Activated CD4-positive, alpha-beta memory T cell treated with anti-CD3 and anti-CD28 coated beads for 36 hours (primary cell): ENCODE results near the gene LPP. TPM values are rescaled to one million over a fixed set of nuclear protein-coding genes. Genes with fewer than 3 reads are reported as not detected.

Experiments
- CTCF ChIA-PET: fragments of 350-600 bp; sonication (Branson Sonifier 250); formaldehyde crosslinking; loops from one replicate; lab custom pipeline; 2021; ENCODE audit warnings: antibody characterized with exemption, inconsistent platforms; lab: Charles Lee
- POLR2A ChIA-PET: fragments of 350-600 bp; sonication (Branson Sonifier 250); formaldehyde crosslinking; loops from one replicate; lab custom pipeline; 2021; ENCODE audit warnings: antibody characterized with exemption; lab: Charles Lee
- DNase-seq: peaks from one replicate; pipeline ENCODE4 v3.0.0-alpha.2; 2020
- H3K27ac Mint-ChIP-seq: one replicate; pipeline ENCODE4 v1.8.0; 2021; ENCODE audit warnings: mixed read lengths
- H3K27me3 Mint-ChIP-seq: one replicate; pipeline ENCODE4 v1.8.0; 2021; ENCODE audit warnings: mixed read lengths
- H3K36me3 Mint-ChIP-seq: one replicate; pipeline ENCODE4 v1.8.0; 2021; ENCODE audit warnings: mixed read lengths
- H3K4me1 Mint-ChIP-seq: one replicate; pipeline ENCODE4 v1.8.0; 2021; ENCODE audit warnings: low read depth, mixed read lengths
- H3K4me3 Mint-ChIP-seq: one replicate; pipeline ENCODE4 v1.8.0; 2021; ENCODE audit warnings: mild to moderate bottlenecking, mixed read lengths
- H3K9me3 Mint-ChIP-seq: one replicate; pipeline ENCODE4 v1.8.0; 2021; ENCODE audit warnings: mixed read lengths
- intact Hi-C: fragments of 100-400 bp; cut with micrococcal nuclease; formaldehyde crosslinking; loops from one replicate; pipeline ENCODE4 v1.15.1; 2023
- total RNA-seq, 2 experiments: library from RNA; stranded (reverse); gene quantifications; one replicate each; pipeline ENCODE4 v1.2.3, GENCODE V29; 2021

The LPP gene
- total RNA-seq, 2 experiments from 2014 or later, result 41.0 to 43.6 TPM

DNA sequence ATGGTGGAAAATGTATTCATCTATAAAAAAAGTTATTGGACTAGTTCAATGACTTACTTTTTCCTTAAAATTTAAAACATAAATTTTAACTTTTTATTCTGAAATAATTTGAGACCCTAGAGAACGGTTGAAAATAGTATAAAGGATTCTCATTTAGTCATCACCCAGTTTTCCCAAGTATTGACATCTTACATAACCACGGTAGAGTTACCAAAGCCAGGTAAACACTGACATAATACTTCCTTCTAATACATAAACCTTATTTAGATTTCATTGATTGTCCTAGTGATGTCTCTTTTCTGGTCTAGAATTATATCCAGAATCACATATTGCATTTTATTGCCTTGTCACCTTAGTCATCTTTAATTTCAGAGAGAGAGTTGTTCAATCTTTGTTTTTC, 319.1 kb downstream of the LPP start:
- Mint-ChIP-seq H3K27me3 (no peaks in the 10 kb centered on the region), H3K4me3 (no peak overlapping the region), H3K4me1 (peaks cover 5% of the 10 kb centered on the region), H3K36me3 (peaks cover 13% of the 10 kb centered on the region), H3K9me3 (no peaks in the 10 kb centered on the region), H3K27ac (no peak overlapping the region)
- POLR2A ChIA-PET, result no interaction called here
- CTCF ChIA-PET, result no interaction called here
- no peak for DNase-seq
- intact Hi-C loops, result no loop called here

DNA sequence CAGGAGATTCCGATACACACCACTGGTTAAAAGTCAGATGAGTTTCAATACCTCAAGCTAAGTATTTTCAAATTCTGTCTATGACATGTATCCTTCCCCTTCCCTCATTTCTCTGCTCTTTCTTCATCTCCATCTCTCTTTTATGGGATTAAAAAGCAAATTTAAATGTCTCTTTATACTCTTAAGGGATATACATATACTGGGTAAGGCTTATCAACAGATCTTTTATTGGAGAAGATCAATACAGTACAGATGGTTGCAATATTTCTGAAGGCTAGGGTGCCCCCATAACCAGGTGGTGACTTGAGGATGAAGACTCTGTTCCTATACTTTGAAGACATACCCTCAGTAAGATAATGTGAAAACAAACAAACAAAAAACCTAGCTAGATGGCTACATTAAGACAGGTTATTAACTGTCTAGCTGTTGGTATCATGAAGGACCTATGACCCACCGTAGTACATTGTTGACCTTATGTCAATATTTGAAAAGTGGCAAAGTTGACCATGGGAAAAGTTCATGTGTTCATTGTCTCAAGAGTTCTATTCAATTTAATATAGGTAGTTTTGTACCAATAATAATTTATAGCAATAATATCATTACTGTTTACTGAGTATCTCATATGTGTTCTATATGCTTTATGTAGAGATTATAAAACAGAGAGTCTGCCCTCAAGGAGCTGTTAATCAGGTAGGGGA, 319.8 kb downstream of the LPP start:
- intact Hi-C loops, result no loop called here
- H3K4me3 Mint-ChIP-seq, result no peak overlapping the region
- no peaks in the 10 kb centered on the region for H3K9me3 Mint-ChIP-seq
- no peak overlapping the region for H3K27ac Mint-ChIP-seq
- H3K27me3 Mint-ChIP-seq, result no peaks in the 10 kb centered on the region
- DNase-seq, result no peak
- CTCF ChIA-PET, result no interaction called here
- POLR2A ChIA-PET, result no interaction called here
- peaks cover 6% of the 10 kb centered on the region for H3K4me1 Mint-ChIP-seq
- peaks cover 9% of the 10 kb centered on the region for H3K36me3 Mint-ChIP-seq

DNA sequence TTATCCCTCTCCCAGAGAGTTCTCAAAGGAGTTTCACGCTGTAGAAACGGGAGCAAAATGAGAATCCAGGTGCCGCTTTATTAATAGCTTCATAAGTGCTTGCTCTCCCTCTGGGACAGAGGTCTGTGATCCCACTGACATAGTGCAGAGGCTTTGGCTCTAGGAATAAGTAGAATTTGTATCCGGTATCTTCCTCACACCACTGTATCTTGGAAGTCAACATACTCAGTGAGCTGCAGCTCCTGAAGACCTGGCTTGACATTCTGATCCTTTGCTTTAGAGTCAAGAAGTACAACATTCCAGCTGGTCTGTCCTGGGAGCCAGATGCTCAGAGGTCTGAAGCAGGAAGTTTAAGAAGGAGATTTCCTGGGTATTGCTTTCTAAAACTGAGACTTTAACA, 323.0 kb downstream of the LPP start:
- Mint-ChIP-seq H3K27me3 (no peaks in the 10 kb centered on the region), H3K36me3 (peaks cover 7% of the 10 kb centered on the region), H3K9me3 (peaks cover 6% of the 10 kb centered on the region), H3K27ac (no peak overlapping the region), H3K4me1 (peaks cover 7% of the 10 kb centered on the region), H3K4me3 (no peak overlapping the region)
- no peak for DNase-seq
- CTCF ChIA-PET, result no interaction called here
- intact Hi-C loops, result no loop called here
- POLR2A ChIA-PET, result no interaction called here

DNA sequence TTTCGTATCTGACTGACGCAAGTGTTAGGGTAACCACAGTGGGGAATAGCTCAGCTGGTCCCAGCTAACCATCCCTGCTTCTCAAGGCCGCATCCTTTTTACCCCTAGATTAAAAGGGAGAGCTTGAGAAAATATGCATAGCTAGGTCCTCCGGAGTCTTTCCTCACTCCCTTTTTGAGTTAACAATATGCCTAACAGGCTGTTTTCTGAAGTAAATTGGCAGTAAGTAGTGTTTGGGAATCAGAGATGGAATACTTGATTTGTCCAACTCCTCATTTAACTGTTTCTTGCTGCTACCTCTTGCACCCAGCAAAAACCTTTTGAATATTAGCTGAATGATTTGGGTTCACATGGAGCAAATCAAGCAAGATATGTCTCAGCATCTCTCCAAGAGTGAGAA, 326.1 kb downstream of the LPP start:
- no peak overlapping the region for H3K4me3 Mint-ChIP-seq
- ChIA-PET POLR2A (no interaction called here), CTCF (interaction anchor here (0.6 kb wide), 1 partner anchor 13 kb away, joined by 4 read pairs; no protein-coding TSS in a partner anchor)
- H3K36me3 Mint-ChIP-seq, result peaks cover 23% of the 10 kb centered on the region
- no peaks in the 10 kb centered on the region for H3K27me3 Mint-ChIP-seq
- intact Hi-C loops, result no loop called here
- H3K27ac Mint-ChIP-seq, result no peak overlapping the region
- peaks cover 8% of the 10 kb centered on the region for H3K9me3 Mint-ChIP-seq
- H3K4me1 Mint-ChIP-seq, result peaks cover 8% of the 10 kb centered on the region
- no peak for DNase-seq

DNA sequence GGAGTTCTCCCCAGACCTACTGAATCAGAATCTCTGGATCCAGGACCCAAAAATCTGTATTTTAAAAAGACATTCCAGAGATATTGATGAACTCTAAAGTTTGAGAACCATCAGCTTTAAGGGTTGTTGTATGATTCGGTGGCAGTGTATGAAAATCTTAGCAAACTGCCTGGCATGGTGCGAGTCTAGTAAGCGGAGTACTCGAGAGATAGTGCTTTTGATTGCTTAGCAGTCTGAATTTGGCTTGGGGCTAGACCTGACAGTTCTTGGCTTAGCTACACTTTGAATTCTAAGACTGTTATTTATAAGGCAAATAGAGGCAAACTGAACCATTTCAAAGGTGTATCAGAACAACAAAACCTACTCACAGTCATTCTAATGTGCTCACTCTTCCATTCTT, 329.0 kb downstream of the LPP start:
- no peaks in the 10 kb centered on the region for H3K27me3 Mint-ChIP-seq
- H3K27ac Mint-ChIP-seq, result no peak overlapping the region
- ChIA-PET POLR2A (no interaction called here), CTCF (no interaction called here)
- DNase-seq, result no peak
- H3K36me3 Mint-ChIP-seq, result peaks cover 35% of the 10 kb centered on the region
- intact Hi-C loops, result no loop called here
- H3K4me3 Mint-ChIP-seq, result no peak overlapping the region
- peaks cover 4% of the 10 kb centered on the region for H3K4me1 Mint-ChIP-seq
- H3K9me3 Mint-ChIP-seq, result peaks cover 8% of the 10 kb centered on the region

DNA sequence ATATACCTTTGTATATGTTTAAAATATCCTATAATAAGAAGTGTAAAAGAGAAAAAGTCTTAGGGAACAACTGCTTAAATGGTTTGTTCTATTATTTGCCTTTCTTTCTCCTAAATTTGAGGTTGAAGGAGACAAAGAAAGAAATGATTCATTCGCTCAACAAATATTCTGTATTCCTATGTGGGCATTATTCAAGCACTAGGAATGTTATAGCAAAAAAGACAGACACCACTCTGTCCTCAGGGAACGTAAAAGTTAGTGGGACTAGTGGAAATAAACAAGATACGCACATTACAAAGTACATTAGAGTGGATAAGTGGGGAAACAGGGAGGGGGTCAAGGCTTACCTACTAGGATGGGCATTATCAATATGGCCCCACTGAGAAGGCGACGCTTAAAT, 332.2 kb downstream of the LPP start:
- ChIA-PET POLR2A (no interaction called here), CTCF (no interaction called here)
- Mint-ChIP-seq H3K9me3 (peaks cover 8% of the 10 kb centered on the region), H3K4me3 (no peak overlapping the region), H3K27me3 (no peaks in the 10 kb centered on the region), H3K27ac (no peak overlapping the region), H3K36me3 (peaks cover 44% of the 10 kb centered on the region), H3K4me1 (peaks cover 6% of the 10 kb centered on the region)
- intact Hi-C loops, result no loop called here
- DNase-seq, result no peak

DNA sequence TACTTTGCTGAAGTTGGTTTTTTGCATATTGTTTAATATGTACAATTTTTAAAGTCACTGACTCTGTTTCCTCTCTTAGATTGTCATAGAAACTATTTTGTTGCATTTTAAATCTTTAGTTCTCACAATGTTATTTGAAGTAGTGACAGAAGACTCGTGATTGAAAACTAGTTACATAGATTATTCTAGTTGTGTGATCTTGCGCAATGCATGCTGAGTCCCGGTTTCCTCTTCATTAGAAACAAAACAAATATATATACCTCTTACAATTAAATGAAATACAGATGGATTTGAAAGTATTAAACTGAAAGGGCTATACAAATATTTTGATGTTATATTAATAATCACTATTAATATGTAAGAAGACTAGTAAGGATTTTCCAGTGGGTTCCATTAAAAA, 333.0 kb downstream of the LPP start:
- no peak overlapping the region for H3K27ac Mint-ChIP-seq
- peaks cover 5% of the 10 kb centered on the region for H3K4me1 Mint-ChIP-seq
- ChIA-PET POLR2A (no interaction called here), CTCF (no interaction called here)
- intact Hi-C loops, result no loop called here
- no peak overlapping the region for H3K4me3 Mint-ChIP-seq
- H3K9me3 Mint-ChIP-seq, result peaks cover 1% of the 10 kb centered on the region
- H3K36me3 Mint-ChIP-seq, result peaks cover 42% of the 10 kb centered on the region
- no peak for DNase-seq
- no peaks in the 10 kb centered on the region for H3K27me3 Mint-ChIP-seq

DNA sequence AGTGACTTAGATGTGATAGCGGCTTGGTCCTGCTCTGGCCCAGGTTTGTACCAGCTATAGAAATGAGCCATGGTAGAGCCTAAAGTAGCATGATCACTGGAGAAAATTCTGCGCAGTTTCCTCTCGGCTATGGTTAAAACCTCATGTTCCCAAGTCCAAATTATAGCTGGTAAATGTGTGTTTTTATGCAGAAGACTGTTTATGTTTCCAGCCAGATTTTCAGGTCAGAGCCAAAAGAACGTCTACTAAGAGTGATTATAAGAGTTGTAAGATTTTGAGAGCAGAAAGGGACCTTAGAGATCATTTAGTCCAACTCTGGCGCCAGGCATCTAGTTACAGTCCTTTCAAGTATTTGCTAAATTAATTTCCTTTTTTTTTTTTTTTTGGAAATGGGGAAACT, 333.7 kb downstream of the LPP start:
- ChIA-PET CTCF (no interaction called here), POLR2A (no interaction called here)
- Mint-ChIP-seq H3K27ac (no peak overlapping the region), H3K9me3 (no peaks in the 10 kb centered on the region), H3K4me3 (no peak overlapping the region), H3K4me1 (peaks cover 4% of the 10 kb centered on the region), H3K27me3 (no peaks in the 10 kb centered on the region), H3K36me3 (peaks cover 40% of the 10 kb centered on the region)
- DNase-seq, result no peak
- intact Hi-C loops, result no loop called here

DNA sequence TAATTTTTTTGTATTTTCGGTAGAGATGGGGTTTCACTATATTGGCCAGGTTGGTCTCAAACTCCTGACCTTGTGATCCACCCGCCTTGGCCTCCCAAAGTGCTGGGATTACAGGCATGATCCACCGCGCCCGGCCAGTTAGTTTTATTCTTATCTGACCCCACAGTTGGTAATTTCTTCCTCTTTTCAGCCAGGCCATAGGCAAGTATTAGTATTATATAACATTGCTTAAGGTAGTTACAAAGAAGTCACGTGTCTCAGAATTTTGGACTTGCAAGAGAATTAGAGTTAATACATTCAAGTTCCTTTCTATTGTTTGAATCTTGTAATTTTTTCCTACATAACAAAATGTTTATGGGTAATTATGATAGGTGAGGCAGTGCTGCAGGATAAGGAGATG, 334.8 kb downstream of the LPP start:
- H3K27ac Mint-ChIP-seq, result no peak overlapping the region
- no peaks in the 10 kb centered on the region for H3K27me3 Mint-ChIP-seq
- no peaks in the 10 kb centered on the region for H3K9me3 Mint-ChIP-seq
- no peak overlapping the region for H3K4me3 Mint-ChIP-seq
- no peak for DNase-seq
- intact Hi-C loops, result no loop called here
- ChIA-PET POLR2A (no interaction called here), CTCF (no interaction called here)
- H3K4me1 Mint-ChIP-seq, result peaks cover 4% of the 10 kb centered on the region
- peaks cover 38% of the 10 kb centered on the region for H3K36me3 Mint-ChIP-seq

DNA sequence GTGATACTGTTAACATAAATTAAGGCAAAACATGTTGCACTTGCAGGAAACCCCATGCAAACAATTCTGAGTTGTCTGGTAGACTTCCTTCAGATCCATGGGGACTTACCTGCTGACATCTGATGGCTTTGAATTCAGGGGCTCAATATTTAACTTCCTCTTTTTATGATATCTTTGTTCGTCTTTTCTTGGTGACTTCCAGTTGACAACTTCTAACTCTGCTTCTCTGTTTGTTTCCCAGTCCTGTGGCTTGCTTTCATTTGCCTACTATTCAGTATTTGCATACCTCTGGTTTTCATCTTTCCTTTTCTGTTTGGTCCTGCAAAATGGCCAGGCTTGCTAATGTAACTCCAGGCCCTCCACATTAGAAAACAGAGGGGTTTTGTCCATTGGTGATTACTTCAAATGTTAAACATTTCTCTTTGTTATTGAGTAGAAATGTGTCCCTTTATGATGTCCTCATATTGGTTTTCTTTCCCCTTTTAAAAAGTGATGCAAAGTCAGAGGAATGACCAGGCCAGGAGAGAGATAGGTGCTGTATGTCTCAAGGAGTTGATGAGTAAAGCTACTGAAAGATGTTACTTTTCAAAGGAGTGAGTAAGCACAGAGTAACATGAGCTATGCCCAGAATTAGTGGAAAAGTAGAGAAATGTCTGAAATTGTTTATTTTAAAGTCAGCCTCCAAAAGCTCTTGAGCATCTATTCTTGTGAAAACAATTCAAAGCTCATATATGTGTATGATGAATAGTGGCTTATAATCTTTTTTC, 335.9 kb downstream of the LPP start:
- peaks cover 30% of the 10 kb centered on the region for H3K36me3 Mint-ChIP-seq
- H3K27me3 Mint-ChIP-seq, result no peaks in the 10 kb centered on the region
- H3K27ac Mint-ChIP-seq, result no peak overlapping the region
- no peak overlapping the region for H3K4me3 Mint-ChIP-seq
- peaks cover 4% of the 10 kb centered on the region for H3K4me1 Mint-ChIP-seq
- POLR2A ChIA-PET, result no interaction called here
- intact Hi-C loops, result no loop called here
- CTCF ChIA-PET, result no interaction called here
- H3K9me3 Mint-ChIP-seq, result no peaks in the 10 kb centered on the region
- DNase-seq, result no peak

DNA sequence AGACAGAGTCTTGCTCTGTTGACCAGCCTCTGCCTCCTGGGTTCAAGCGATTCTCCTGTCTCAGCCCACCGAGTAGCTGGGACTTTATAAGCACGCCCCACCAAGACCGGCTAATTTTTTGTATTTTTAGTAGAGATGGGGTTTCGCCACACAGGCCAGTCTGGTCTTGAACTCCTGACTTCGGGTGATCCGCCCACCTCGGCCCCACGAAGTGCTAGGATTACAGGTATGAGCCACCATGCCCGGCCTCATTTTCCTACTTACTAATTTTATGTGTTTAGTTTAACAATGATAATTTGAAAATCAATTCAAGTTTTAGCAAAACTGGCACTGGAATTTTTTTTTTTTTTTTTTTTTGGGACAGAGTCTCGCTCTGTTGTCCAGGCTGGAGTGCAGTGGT, 336.5 kb downstream of the LPP start:
- CTCF ChIA-PET, result no interaction called here
- Mint-ChIP-seq H3K4me1 (peaks cover 4% of the 10 kb centered on the region), H3K9me3 (no peaks in the 10 kb centered on the region), H3K27ac (no peak overlapping the region), H3K4me3 (no peak overlapping the region), H3K27me3 (no peaks in the 10 kb centered on the region), H3K36me3 (peaks cover 24% of the 10 kb centered on the region)
- POLR2A ChIA-PET, result no interaction called here
- intact Hi-C loops, result no loop called here
- DNase-seq, result no peak

DNA sequence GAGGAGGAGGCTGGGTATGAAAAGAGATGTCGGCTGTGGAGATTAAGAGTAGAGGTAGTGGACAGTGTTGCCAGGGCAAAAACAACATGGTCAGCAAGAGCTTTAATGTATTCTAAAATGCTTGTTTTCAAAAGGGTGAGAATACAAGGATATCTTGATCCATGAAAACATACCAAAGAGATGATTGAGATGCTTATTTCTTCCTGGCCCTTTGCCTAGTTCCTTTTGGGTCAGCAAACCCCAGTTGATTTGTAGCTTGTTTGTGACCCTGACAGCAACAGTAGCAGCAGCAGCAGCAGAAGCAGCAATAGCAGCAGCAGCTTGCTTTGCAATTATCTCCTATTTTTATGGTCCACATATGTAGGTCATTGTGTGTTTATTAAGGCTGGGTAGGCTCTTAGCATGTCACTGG, 337.3 kb downstream of the LPP start:
- ChIA-PET CTCF (no interaction called here), POLR2A (no interaction called here)
- Mint-ChIP-seq H3K36me3 (peaks cover 21% of the 10 kb centered on the region), H3K27me3 (no peaks in the 10 kb centered on the region), H3K4me1 (peaks cover 4% of the 10 kb centered on the region), H3K4me3 (no peak overlapping the region), H3K9me3 (no peaks in the 10 kb centered on the region), H3K27ac (no peak overlapping the region)
- intact Hi-C loops, result no loop called here
- no peak for DNase-seq

DNA sequence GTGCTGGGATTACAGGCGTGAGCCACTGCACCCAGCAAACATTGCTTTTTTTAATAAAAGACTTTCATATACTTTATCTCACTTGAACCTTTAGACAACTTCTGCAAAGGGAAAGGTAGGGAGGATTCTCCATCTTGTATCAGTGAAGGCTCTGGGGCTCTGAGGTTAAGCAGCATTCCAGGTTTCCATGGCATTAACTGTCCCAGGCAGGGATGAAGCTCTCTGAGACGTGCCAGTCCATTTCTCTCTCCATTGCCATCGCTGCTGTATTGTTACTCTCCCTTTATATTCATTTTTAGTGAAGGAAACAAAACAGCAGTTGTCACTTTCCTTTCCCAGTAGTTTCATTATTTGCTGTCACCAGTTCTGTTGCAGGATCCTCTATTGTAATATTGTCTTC, 342.4 kb downstream of the LPP start:
- CTCF ChIA-PET, result no interaction called here
- H3K27ac Mint-ChIP-seq, result no peak overlapping the region
- peaks cover 3% of the 10 kb centered on the region for H3K9me3 Mint-ChIP-seq
- intact Hi-C loops, result no loop called here
- no peak for DNase-seq
- no peaks in the 10 kb centered on the region for H3K27me3 Mint-ChIP-seq
- no peak overlapping the region for H3K4me3 Mint-ChIP-seq
- H3K36me3 Mint-ChIP-seq, result peaks cover 11% of the 10 kb centered on the region
- POLR2A ChIA-PET, result no interaction called here
- peaks cover 2% of the 10 kb centered on the region for H3K4me1 Mint-ChIP-seq
